ENCODE results near the gene SLC29A3. TPM values are rescaled to one million over a fixed set of nuclear protein-coding genes. Genes with fewer than 3 reads are reported as not detected.

The SLC29A3 gene
- total and polyA plus RNA-seq, 2 donors from 2014 or later, result 5.3 to 5.7 TPM

DNA sequence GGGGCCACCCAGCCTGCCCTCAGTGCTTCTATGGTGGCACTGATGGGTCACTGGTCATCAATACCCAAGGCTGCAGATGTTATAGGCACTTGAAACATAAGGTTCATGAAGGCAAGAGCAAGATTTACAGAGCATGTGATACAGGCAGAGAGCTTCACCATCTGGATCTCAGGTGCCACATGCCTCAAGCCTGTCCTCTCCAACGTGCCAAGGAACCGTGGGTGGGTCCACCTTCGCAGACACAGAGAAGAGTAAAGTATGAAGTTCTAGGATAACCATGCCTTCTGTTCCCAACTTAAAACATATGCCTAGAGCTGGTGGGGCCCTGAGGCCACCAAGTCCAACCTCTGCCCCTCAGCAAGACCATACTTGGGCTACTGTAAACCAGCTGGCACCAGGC lies 51.0 kb downstream of the SLC29A3 start:
- no peaks in the 10 kb centered on the region for H3K27me3 ChIP-seq (ENCODE audit: control insufficient read depth, insufficient read depth, low read length)
- no peak for FAIRE-seq
- H3K4me1 ChIP-seq (ENCODE audit: control insufficient read depth in 2 of 3, insufficient read depth in 2 of 3, low read depth in 1 of 3, low read length in 3 of 3), result no peaks in the 10 kb centered on the region
- TF ChIP-seq, protein P1, sequence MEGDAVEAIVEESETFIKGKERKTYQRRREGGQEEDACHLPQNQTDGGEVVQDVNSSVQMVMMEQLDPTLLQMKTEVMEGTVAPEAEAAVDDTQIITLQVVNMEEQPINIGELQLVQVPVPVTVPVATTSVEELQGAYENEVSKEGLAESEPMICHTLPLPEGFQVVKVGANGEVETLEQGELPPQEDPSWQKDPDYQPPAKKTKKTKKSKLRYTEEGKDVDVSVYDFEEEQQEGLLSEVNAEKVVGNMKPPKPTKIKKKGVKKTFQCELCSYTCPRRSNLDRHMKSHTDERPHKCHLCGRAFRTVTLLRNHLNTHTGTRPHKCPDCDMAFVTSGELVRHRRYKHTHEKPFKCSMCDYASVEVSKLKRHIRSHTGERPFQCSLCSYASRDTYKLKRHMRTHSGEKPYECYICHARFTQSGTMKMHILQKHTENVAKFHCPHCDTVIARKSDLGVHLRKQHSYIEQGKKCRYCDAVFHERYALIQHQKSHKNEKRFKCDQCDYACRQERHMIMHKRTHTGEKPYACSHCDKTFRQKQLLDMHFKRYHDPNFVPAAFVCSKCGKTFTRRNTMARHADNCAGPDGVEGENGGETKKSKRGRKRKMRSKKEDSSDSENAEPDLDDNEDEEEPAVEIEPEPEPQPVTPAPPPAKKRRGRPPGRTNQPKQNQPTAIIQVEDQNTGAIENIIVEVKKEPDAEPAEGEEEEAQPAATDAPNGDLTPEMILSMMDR (IDR thresholded peaks at IDR 0.05; ENCODE audit: borderline replicate concordance, extremely low read depth, insufficient read depth), result no peak
- no peak overlapping the region for H3K27ac ChIP-seq (ENCODE audit: low read depth in 2 of 2, low read length in 2 of 2)
- intact Hi-C loops (cut with DNase I), result no loop called here
- no peak overlapping the region for H3K4me3 ChIP-seq (ENCODE audit: low read length in 3 of 3)
- no peak for DNase-seq
- H3K9me3 ChIP-seq (ENCODE audit: control insufficient read depth in 2 of 3, insufficient read depth in 1 of 3, low read length in 3 of 3), result no peaks in the 10 kb centered on the region
- H3K9ac ChIP-seq (ENCODE audit: low read length in 3 of 3), result no peak overlapping the region
- H3K36me3 ChIP-seq (ENCODE audit: control insufficient read depth in 2 of 3, insufficient read depth in 3 of 3, low read length in 3 of 3), result no peaks in the 10 kb centered on the region

DNA sequence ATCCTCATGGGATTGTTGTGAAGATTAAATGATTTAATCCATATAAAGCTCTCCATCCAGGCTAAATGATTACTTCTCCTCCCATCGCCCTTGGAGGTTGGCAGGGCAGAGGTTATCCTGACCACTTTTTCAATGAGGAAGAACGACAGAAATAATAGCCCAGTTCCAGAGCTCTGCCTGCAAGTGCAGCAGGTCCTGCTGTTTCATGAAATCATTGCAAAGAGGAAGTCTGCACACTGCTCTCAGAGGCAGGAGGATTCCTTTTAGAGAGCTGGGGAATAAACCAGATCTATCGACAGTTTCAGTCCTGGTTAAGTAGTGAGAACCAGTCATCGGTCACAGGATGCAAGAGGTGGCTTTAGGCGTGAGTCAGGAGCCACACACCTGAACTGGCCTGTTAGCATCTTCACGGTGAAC lies 52.7 kb downstream of the SLC29A3 start:
- Histone ChIP-seq H3K4me1 (ENCODE audit: control insufficient read depth in 2 of 3, insufficient read depth in 2 of 3, low read depth in 1 of 3, low read length in 3 of 3) (no peaks in the 10 kb centered on the region), H3K27me3 (ENCODE audit: control insufficient read depth, insufficient read depth, low read length) (no peaks in the 10 kb centered on the region), H3K4me3 (ENCODE audit: low read length in 3 of 3) (no peak overlapping the region), H3K9ac (ENCODE audit: low read length in 3 of 3) (no peak overlapping the region), H3K9me3 (ENCODE audit: control insufficient read depth in 2 of 3, insufficient read depth in 1 of 3, low read length in 3 of 3) (no peaks in the 10 kb centered on the region), H3K27ac (ENCODE audit: low read depth in 2 of 2, low read length in 2 of 2) (no peak overlapping the region), H3K36me3 (ENCODE audit: control insufficient read depth in 2 of 3, insufficient read depth in 3 of 3, low read length in 3 of 3) (no peaks in the 10 kb centered on the region)
- TF ChIP-seq, protein P1 (IDR thresholded peaks at IDR 0.05; ENCODE audit: borderline replicate concordance, extremely low read depth, insufficient read depth), result no peak
- DNase-seq (peak in 1 of 5 donors; percentile 7), FAIRE-seq (no peak)
- intact Hi-C loops (cut with DNase I), result no loop called here

- H3K27me3 ChIP-seq (ENCODE audit: control insufficient read depth, insufficient read depth, low read length), result no peaks in the 10 kb centered on the region
- TF ChIP-seq, protein P1 (IDR thresholded peaks at IDR 0.05; ENCODE audit: borderline replicate concordance, extremely low read depth, insufficient read depth), result no peak
- FAIRE-seq (no peak), DNase-seq (no peak)
- no peaks in the 10 kb centered on the region for H3K9me3 ChIP-seq (ENCODE audit: control insufficient read depth in 2 of 3, insufficient read depth in 1 of 3, low read length in 3 of 3)
- intact Hi-C loops (cut with DNase I), result no loop called here
- no peak overlapping the region for H3K27ac ChIP-seq (ENCODE audit: low read depth in 2 of 2, low read length in 2 of 2)
- H3K4me1 ChIP-seq (ENCODE audit: control insufficient read depth in 2 of 3, insufficient read depth in 2 of 3, low read depth in 1 of 3, low read length in 3 of 3), result peaks cover 0 to 4% (median 0%) of the 10 kb centered on the region in 3 donors
- no peaks in the 10 kb centered on the region for H3K36me3 ChIP-seq (ENCODE audit: control insufficient read depth in 2 of 3, insufficient read depth in 3 of 3, low read length in 3 of 3)
- no peak overlapping the region for H3K9ac ChIP-seq (ENCODE audit: low read length in 3 of 3)
- H3K4me3 ChIP-seq (ENCODE audit: low read length in 3 of 3), result no peak overlapping the region
Measured at GRCh38 chr10:71372882-71373495, 53.9 kb downstream of the SLC29A3 start.
